GM12878 (cell line): ENCODE data around the gene DNAJB6. TPM values are rescaled to one million over a fixed set of nuclear protein-coding genes. Genes with fewer than 3 reads are reported as not detected.

ENCODE experiments used
- ATAC-seq: fragments of 200-7000 bp; cut with Tn5 transposase; 3 replicates; pipeline ENCODE4 v1.9.1; 2020; ENCODE audit warnings: mild to moderate bottlenecking, moderate library complexity
- BruUV-seq: library from RNA; stranded (reverse); fragments of 400-500 nt; replicated peaks from 2 replicates; lab custom pipeline; 2021; lab: Mats Ljungman, UMichigan
- CTCF ChIA-PET: fragments of 300-600 bp; sonication (Branson Sonifier 250); formaldehyde crosslinking; extraction: SDS; loops from one replicate; lab custom pipeline; 2021; ENCODE audit warnings: inconsistent platforms; lab: Yijun Ruan, JAX
- POLR2A ChIA-PET: fragments of 350-600 bp; formaldehyde crosslinking; extraction: SDS; loops from one replicate; lab custom pipeline; 2021; ENCODE audit warnings: inconsistent platforms; lab: Charles Lee
- RAD21 ChIA-PET: fragments of 300-600 bp; sonication (Branson Sonifier 250); formaldehyde crosslinking; loops from one replicate; lab custom pipeline; 2023; ENCODE audit warnings: antibody characterized with exemption; ENCODE audit not compliant: unreplicated experiment; lab: Charles Lee
- SMC1A ChIA-PET: fragments of 300-600 bp; sonication (Branson Sonifier 250); formaldehyde crosslinking; loops from one replicate; lab custom pipeline; 2023; ENCODE audit not compliant: unreplicated experiment, uncharacterized antibody; lab: Charles Lee
- DNase-seq: peaks from one replicate; pipeline ENCODE4 v3.0.0-alpha.2; 2011; ENCODE audit warnings: low read depth, low spot score
- FAIRE-seq: peaks from 3 replicates; lab custom pipeline; 2011; peaks lifted over from hg19 to GRCh38; lab: Jason Lieb, UNC
- H2AFZ ChIP-seq: 2 replicates; pipeline ENCODE4 v1.6.0; 2011; ENCODE audit warnings: low read depth, low read length, control low read depth; ENCODE audit not compliant: control insufficient read depth
- H3K27ac ChIP-seq: 2 replicates; pipeline ENCODE4 v1.5.1; 2011; ENCODE audit warnings: control low read depth; ENCODE audit not compliant: control insufficient read depth, insufficient read depth
- H3K27me3 ChIP-seq, 2 experiments: replicated peaks in 1 of 2; 2 replicates each; pipeline versions ENCODE4 v1.6.0 to v1.6.1; 2011; ENCODE audit warnings: low read length in 1 of 2; ENCODE audit not compliant: control insufficient read depth in 2 of 2, insufficient read depth in 2 of 2
- H3K36me3 ChIP-seq, 2 experiments: 2 replicates each; pipeline ENCODE4 v1.5.1; 2011; ENCODE audit warnings: low read length in 1 of 2; ENCODE audit not compliant: control insufficient read depth in 2 of 2, insufficient read depth in 2 of 2
- H3K4me1 ChIP-seq: 2 replicates; pipeline ENCODE4 v1.6.1; 2011; ENCODE audit warnings: mild to moderate bottlenecking, low read length, moderate library complexity, mixed read lengths; ENCODE audit not compliant: control insufficient read depth, insufficient read depth
- H3K4me2 ChIP-seq: 2 replicates; pipeline ENCODE4 v1.6.0; 2011; ENCODE audit warnings: control low read depth; ENCODE audit not compliant: control insufficient read depth, insufficient read depth
- H3K4me3 ChIP-seq: fragments of 200-600 bp; sonication (generic); 2 replicates; pipeline ENCODE4 v1.5.1; 2016
- H3K79me2 ChIP-seq: 2 replicates; pipeline ENCODE4 v1.6.0; 2011; ENCODE audit warnings: low read length; ENCODE audit not compliant: control insufficient read depth, insufficient read depth
- H3K9ac ChIP-seq: 2 replicates; pipeline ENCODE4 v1.8.0; 2011; ENCODE audit warnings: low read length, control low read depth, mixed read lengths; ENCODE audit not compliant: control insufficient read depth, insufficient read depth
- H3K9me3 ChIP-seq: replicated peaks from 3 replicates; pipeline ENCODE4 v1.5.1; 2011; ENCODE audit warnings: mild to moderate bottlenecking, low read length; ENCODE audit not compliant: control insufficient read depth, insufficient read depth
- H4K20me1 ChIP-seq: 2 replicates; pipeline ENCODE4 v1.6.0; 2011; ENCODE audit not compliant: control insufficient read depth, insufficient read depth
- E2F8 ChIP-seq: fragments of 450-650 bp; IDR thresholded peaks from 2 replicates; pipeline ENCODE4 v1.6.1; 2018; ENCODE audit warnings: mild to moderate bottlenecking, low read depth, moderate library complexity; ENCODE audit not compliant: partially characterized antibody
- EP300 ChIP-seq, 2 experiments: fragments of 150-350 bp in 1 of 2; IDR thresholded peaks; 2 replicates each; pipeline ENCODE4 v1.6.1; 2011 to 2012; ENCODE audit warnings: low read depth in 2 of 2, low read length in 2 of 2, borderline replicate concordance in 1 of 2, improper control_type of control experiment in 1 of 2, inconsistent platforms in 1 of 2; ENCODE audit not compliant: control insufficient read depth in 1 of 2
- ETV6 ChIP-seq, 2 experiments: fragments of 450-650 bp in 1 of 2; IDR thresholded peaks in 1 of 2; conservative IDR thresholded peaks in 1 of 2; 2 replicates each; pipeline ENCODE4 v1.6.1; 2014; ENCODE audit warnings: antibody characterized with exemption in 1 of 2, borderline replicate concordance in 1 of 2, low read depth in 1 of 2, mild to moderate bottlenecking in 1 of 2, moderate library complexity in 1 of 2
- HSF1 ChIP-seq: fragments of 150-350 bp; IDR thresholded peaks from 2 replicates; pipeline ENCODE4 v1.6.1; 2014; ENCODE audit warnings: mild to moderate bottlenecking, low read depth, low read length
- NBN ChIP-seq: fragments of 450-650 bp; IDR thresholded peaks from 2 replicates; pipeline ENCODE4 v1.6.1; 2016
- NFXL1 ChIP-seq: fragments of 450-650 bp; IDR thresholded peaks from 2 replicates; pipeline ENCODE4 v1.6.1; 2017; ENCODE audit warnings: antibody characterized with exemption, mild to moderate bottlenecking, borderline replicate concordance
- NR2C1 ChIP-seq: fragments of 450-650 bp; IDR thresholded peaks from 2 replicates; pipeline ENCODE4 v1.6.1; 2017; ENCODE audit warnings: antibody characterized with exemption, mild to moderate bottlenecking, moderate library complexity
- NRF1 ChIP-seq: conservative IDR thresholded peaks from 2 replicates; pipeline ENCODE4 v1.6.1; 2011; ENCODE audit warnings: mild to moderate bottlenecking, low read depth, low read length, improper control_type of control experiment
- PKNOX1 ChIP-seq: fragments of 450-650 bp; IDR thresholded peaks from 2 replicates; pipeline ENCODE4 v1.6.1; 2016; ENCODE audit warnings: mild to moderate bottlenecking
- SP1 ChIP-seq: IDR thresholded peaks from one replicate; pipeline ENCODE4 v1.6.1; 2011; ENCODE audit warnings: low read depth, low read length
- STAT3 ChIP-seq: IDR thresholded peaks from 2 replicates; pipeline ENCODE4 v1.6.1; 2011; ENCODE audit warnings: low read depth, low read length, improper control_type of control experiment
- SUPT20H ChIP-seq: IDR thresholded peaks from 2 replicates; pipeline ENCODE4 v1.6.1; 2011; ENCODE audit warnings: low read depth, mild to moderate bottlenecking, low read length, moderate library complexity, borderline replicate concordance; ENCODE audit not compliant: control insufficient read depth
- WRNIP1 ChIP-seq: IDR thresholded peaks from 2 replicates; pipeline ENCODE4 v1.6.1; 2011; ENCODE audit warnings: low read depth, low read length, improper control_type of control experiment, borderline replicate concordance
- ZNF217 ChIP-seq: fragments of 450-650 bp; IDR thresholded peaks from 2 replicates; pipeline ENCODE4 v1.6.1; 2017; ENCODE audit warnings: antibody characterized with exemption, mild to moderate bottlenecking
- WGBS: methylation state at CpG from one replicate; pipeline ENCODE4 v1.1.6; 2016; ENCODE audit warnings: low lambda C conversion rate; ENCODE audit not compliant: insufficient replicate concordance, insufficient coverage; ENCODE audit errors: missing lambda C conversion rate; 5-methylcytosine and 5-hydroxymethylcytosine counted together
- in situ Hi-C: fragments of 300-500 bp; cut with MboI; formaldehyde crosslinking; loops from 9 replicates; pipeline ENCODE4 v1.14.3; 2018; ENCODE audit warnings: mixed read lengths
- intact Hi-C: fragments of 100-400 bp; cut with micrococcal nuclease; formaldehyde crosslinking; loops from one replicate; pipeline ENCODE4 v1.14.2; 2022; ENCODE audit not compliant: unreplicated experiment
- polyA plus RNA-seq, 11 experiments: library from polyadenylated mRNA; depleted of rRNA in 4 of 11; unstranded in 6 of 11; stranded (reverse) in 5 of 11; fragments of >200 nt; fragmentation: Nextera tagmentation in 4 of 11; fragmentation: Illumina TruSeq in 1 of 11; extraction: Ambion mirVana in 4 of 11; extraction: Trizol in 1 of 11; gene quantifications; 1 replicate in 1 of 11; 2 replicates in 10 of 11; pipeline versions ENCODE4 v1.2.1 to v1.2.3, GENCODE V29; 2011 to 2016; ENCODE audit warnings: inconsistent platforms in 2 of 11, missing spikeins in 2 of 11, low read depth in 1 of 11
- total RNA-seq, 4 experiments: library from RNA; depleted of rRNA in 3 of 4; stranded (reverse); fragments of >200 nt in 3 of 4; fragmentation: Illumina TruSeq in 1 of 4; extraction: Trizol in 1 of 4; gene quantifications; 2 replicates each; pipeline versions ENCODE4 v1.2.1 to v1.2.3, GENCODE V29; 2013 to 2021
- TF ChIP-seq, protein P1 (sequence below): fragments of 450-650 bp; IDR thresholded peaks from 2 replicates; pipeline ENCODE4 v1.6.1; 2017; ENCODE audit warnings: mild to moderate bottlenecking

Gene DNAJB6
- total and polyA plus RNA-seq, 10 of the 15 experiments (the other 5 are each of a cell fraction or from before 2014, with no cell fraction given) = 34.5 to 117 (median 53.1) TPM

GRCh38 chr7:157464111-157464970 lies 127.5 kb downstream of the DNAJB6 start:
- Histone ChIP-seq H3K36me3 (no peaks in the 10 kb centered on the region), H3K4me1 (no peaks in the 10 kb centered on the region), H3K27me3 (no peaks in the 10 kb centered on the region; a peak in 1 of 4 replicates), H3K27ac (no peak overlapping the region), H3K4me3 (no peak overlapping the region), H2AFZ (no peak overlapping the region), H3K4me2 (no peak overlapping the region), H3K9ac (no peak overlapping the region), H3K79me2 (no peaks in the 10 kb centered on the region), H4K20me1 (no peaks in the 10 kb centered on the region), H3K9me3 (no peaks in the 10 kb centered on the region)
- DNase-seq = no peak
- FAIRE-seq = no peak
- 12% methylated on average over 15 of the region's 15 CpGs for WGBS
- ATAC-seq = no peak
- intact Hi-C loops = no loop called here
- ChIA-PET CTCF (interaction anchor here (0.6 kb wide), 1 partner anchor 302 kb away, joined by 3 read pairs; no protein-coding TSS in a partner anchor), RAD21 (no interaction called here), POLR2A (no interaction called here), SMC1A (no interaction called here)
- BruUV-seq = no TSS peak
- in situ Hi-C loops = no loop called here
- TF ChIP-seq ETV6 (conservative IDR thresholded peaks at IDR 0.05 in 1 of 2, IDR thresholded peaks at IDR 0.05 in 1 of 2; ENCODE audit: borderline replicate concordance in 1 of 2, low read depth in 1 of 2) (no peak), WRNIP1 (no peak), NFXL1 (no peak), SP1 (no peak), NR2C1 (no peak), PKNOX1 (no peak), EP300 (IDR thresholded peaks at IDR 0.05; ENCODE audit: borderline replicate concordance in 1 of 2, control insufficient read depth in 1 of 2, low read depth in 2 of 2, low read length in 2 of 2) (no peak), SUPT20H (no peak), E2F8 (no peak), ZNF217 (no peak), NRF1 (no peak), NBN (no peak), STAT3 (no peak), HSF1 (no peak)
- TF ChIP-seq, protein P1, sequence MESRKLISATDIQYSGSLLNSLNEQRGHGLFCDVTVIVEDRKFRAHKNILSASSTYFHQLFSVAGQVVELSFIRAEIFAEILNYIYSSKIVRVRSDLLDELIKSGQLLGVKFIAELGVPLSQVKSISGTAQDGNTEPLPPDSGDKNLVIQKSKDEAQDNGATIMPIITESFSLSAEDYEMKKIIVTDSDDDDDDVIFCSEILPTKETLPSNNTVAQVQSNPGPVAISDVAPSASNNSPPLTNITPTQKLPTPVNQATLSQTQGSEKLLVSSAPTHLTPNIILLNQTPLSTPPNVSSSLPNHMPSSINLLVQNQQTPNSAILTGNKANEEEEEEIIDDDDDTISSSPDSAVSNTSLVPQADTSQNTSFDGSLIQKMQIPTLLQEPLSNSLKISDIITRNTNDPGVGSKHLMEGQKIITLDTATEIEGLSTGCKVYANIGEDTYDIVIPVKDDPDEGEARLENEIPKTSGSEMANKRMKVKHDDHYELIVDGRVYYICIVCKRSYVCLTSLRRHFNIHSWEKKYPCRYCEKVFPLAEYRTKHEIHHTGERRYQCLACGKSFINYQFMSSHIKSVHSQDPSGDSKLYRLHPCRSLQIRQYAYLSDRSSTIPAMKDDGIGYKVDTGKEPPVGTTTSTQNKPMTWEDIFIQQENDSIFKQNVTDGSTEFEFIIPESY = no peak
